Ishikawa (cell line): ENCODE measurements around the gene ZNF622.
A peak's percentile ranks its signal among the peaks of the same experiment; 100 is the strongest.

Experiments used
- CEBPB ChIP-seq: IDR thresholded peaks from 2 replicates; pipeline ENCODE4 v1.6.1; 2012
- CREB1 ChIP-seq: IDR thresholded peaks from 2 replicates; pipeline ENCODE4 v1.6.1; 2012; ENCODE audit warnings: low read depth
- EGR1 ChIP-seq: IDR thresholded peaks from 2 replicates; pipeline ENCODE4 v1.6.1; 2012
- EP300 ChIP-seq: IDR thresholded peaks from 2 replicates; pipeline ENCODE4 v1.6.1; 2012; ENCODE audit warnings: borderline replicate concordance
- FOXM1 ChIP-seq: IDR thresholded peaks from 2 replicates; pipeline ENCODE4 v1.6.1; 2012; ENCODE audit warnings: low read depth, borderline replicate concordance
- NFIC ChIP-seq: IDR thresholded peaks from 2 replicates; pipeline ENCODE4 v1.6.1; 2012
- RAD21 ChIP-seq: IDR thresholded peaks from 2 replicates; pipeline ENCODE4 v1.6.1; 2012; ENCODE audit warnings: low read depth
- TAF1 ChIP-seq: IDR thresholded peaks from 2 replicates; pipeline ENCODE4 v1.6.1; 2012; ENCODE audit warnings: low read depth, mild to moderate bottlenecking
- TCF12 ChIP-seq: IDR thresholded peaks from 2 replicates; pipeline ENCODE4 v1.6.1; 2012; ENCODE audit warnings: low read depth
- TEAD4 ChIP-seq: IDR thresholded peaks from 2 replicates; pipeline ENCODE4 v1.6.1; 2012
- YY1 ChIP-seq: IDR thresholded peaks from 2 replicates; pipeline ENCODE4 v1.6.1; 2012; ENCODE audit warnings: low read depth
- ZBTB7A ChIP-seq: IDR thresholded peaks from 2 replicates; pipeline ENCODE4 v1.6.1; 2012; ENCODE audit warnings: low read depth
- TF ChIP-seq, protein P1 (sequence below): IDR thresholded peaks from 2 replicates; pipeline ENCODE4 v1.6.1; 2012
- TF ChIP-seq, protein P2 (sequence below): IDR thresholded peaks from 2 replicates; pipeline ENCODE4 v1.6.1; 2012
- TF ChIP-seq, protein P3 (sequence below): IDR thresholded peaks from 2 replicates; pipeline ENCODE4 v1.6.1; 2012; ENCODE audit warnings: low read depth, mild to moderate bottlenecking

ZNF622 gene

DNA sequence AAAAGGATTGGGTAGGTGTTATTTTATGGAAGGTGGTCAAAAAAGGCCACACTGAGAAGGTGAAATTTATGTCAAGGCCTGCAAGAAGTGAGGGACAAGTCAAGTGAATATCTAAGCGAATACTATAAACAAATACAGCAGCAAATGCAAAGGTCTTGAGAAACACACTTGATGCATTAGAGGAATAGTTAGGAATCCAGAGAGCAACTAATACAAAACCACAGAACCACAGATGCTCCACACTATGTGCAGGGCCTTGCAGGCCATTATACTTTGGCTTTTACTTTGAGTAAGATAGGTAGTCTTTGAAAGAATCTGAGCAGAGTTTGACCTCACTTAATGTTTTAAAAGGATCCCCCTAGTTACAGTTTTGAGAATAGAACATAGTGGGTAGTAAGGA is 4.6 kb downstream of the ZNF622 start:
- no peak for TF ChIP-seq TCF12
- no peak for TF ChIP-seq TAF1
- no peak for TF ChIP-seq ZBTB7A
- no peak for TF ChIP-seq YY1
- TF ChIP-seq CREB1: no peak
- no peak for TF ChIP-seq EGR1

DNA sequence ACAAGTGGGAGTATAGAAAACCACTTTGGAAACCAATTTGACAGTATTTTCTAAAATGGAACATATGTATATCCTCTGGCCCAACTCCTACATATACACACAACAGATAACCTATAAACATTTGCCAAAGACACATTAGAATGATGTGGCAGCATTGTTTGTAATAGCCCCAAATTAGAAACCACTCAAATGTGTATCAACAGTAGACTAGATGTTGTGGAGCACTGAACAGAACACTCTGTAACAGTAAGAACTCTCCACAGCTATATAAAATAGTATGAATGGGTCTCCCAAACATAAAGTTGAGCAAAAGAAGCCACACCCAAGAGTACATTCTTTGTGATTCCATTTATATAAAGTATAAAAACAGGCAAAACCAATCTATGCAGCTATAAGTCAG is 6.1 kb downstream of the ZNF622 start:
- TF ChIP-seq YY1 (no peak), ZBTB7A (no peak), EGR1 (no peak), TEAD4 (no peak), FOXM1 (no peak), CREB1 (no peak), TAF1 (no peak), NFIC (no peak), CEBPB (no peak), TCF12 (no peak), RAD21 (no peak), EP300 (no peak)
- TF ChIP-seq, protein P1, sequence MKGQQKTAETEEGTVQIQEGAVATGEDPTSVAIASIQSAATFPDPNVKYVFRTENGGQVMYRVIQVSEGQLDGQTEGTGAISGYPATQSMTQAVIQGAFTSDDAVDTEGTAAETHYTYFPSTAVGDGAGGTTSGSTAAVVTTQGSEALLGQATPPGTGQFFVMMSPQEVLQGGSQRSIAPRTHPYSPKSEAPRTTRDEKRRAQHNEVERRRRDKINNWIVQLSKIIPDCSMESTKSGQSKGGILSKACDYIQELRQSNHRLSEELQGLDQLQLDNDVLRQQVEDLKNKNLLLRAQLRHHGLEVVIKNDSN: no peak
- TF ChIP-seq, protein P2, sequence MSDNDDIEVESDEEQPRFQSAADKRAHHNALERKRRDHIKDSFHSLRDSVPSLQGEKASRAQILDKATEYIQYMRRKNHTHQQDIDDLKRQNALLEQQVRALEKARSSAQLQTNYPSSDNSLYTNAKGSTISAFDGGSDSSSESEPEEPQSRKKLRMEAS: no peak
- TF ChIP-seq, protein P3, sequence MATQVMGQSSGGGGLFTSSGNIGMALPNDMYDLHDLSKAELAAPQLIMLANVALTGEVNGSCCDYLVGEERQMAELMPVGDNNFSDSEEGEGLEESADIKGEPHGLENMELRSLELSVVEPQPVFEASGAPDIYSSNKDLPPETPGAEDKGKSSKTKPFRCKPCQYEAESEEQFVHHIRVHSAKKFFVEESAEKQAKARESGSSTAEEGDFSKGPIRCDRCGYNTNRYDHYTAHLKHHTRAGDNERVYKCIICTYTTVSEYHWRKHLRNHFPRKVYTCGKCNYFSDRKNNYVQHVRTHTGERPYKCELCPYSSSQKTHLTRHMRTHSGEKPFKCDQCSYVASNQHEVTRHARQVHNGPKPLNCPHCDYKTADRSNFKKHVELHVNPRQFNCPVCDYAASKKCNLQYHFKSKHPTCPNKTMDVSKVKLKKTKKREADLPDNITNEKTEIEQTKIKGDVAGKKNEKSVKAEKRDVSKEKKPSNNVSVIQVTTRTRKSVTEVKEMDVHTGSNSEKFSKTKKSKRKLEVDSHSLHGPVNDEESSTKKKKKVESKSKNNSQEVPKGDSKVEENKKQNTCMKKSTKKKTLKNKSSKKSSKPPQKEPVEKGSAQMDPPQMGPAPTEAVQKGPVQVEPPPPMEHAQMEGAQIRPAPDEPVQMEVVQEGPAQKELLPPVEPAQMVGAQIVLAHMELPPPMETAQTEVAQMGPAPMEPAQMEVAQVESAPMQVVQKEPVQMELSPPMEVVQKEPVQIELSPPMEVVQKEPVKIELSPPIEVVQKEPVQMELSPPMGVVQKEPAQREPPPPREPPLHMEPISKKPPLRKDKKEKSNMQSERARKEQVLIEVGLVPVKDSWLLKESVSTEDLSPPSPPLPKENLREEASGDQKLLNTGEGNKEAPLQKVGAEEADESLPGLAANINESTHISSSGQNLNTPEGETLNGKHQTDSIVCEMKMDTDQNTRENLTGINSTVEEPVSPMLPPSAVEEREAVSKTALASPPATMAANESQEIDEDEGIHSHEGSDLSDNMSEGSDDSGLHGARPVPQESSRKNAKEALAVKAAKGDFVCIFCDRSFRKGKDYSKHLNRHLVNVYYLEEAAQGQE: no peak

DNA sequence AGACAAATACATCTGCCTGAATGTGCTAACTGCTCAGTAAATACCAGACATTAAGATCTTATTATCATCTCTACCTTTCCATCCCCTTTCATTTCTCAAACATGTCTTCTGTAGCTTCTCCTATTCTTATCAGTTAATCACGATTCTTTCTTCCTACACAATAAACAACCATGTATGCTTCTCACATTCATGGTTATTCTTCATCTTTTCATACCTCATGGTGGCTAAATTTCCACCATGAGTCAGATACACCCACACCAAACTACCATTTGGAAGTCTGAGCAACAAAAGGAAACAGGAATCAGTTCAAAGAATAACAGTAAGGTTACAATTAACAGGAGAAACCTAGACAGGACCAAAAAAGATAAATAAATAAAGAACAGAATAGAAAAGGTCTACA is 7.7 kb downstream of the ZNF622 start:
- TF ChIP-seq, protein P2: no peak
- TF ChIP-seq FOXM1: no peak

DNA sequence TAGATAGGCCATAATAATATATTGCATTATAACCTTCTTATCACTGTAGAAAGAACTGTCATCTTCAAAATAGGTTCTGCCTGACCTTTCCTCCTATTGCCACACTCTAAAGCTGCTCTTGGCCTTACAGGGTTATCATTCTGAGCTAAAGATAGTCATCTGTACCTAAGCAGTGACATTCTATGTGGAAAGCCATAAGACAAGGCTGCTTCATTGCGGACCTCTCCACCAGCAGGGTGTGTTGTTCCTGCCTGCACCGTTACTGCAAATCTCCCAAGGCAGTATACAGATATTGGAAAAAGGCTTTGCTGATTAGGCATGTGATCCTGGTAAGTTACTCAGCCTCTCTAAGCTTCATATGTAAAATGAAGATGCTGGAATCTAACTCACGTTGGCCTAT is 8.1 kb downstream of the ZNF622 start:
- TF ChIP-seq, protein P3: no peak
- TF ChIP-seq CEBPB (no peak), TAF1 (no peak), TCF12 (no peak)
- TF ChIP-seq, protein P2: no peak

DNA sequence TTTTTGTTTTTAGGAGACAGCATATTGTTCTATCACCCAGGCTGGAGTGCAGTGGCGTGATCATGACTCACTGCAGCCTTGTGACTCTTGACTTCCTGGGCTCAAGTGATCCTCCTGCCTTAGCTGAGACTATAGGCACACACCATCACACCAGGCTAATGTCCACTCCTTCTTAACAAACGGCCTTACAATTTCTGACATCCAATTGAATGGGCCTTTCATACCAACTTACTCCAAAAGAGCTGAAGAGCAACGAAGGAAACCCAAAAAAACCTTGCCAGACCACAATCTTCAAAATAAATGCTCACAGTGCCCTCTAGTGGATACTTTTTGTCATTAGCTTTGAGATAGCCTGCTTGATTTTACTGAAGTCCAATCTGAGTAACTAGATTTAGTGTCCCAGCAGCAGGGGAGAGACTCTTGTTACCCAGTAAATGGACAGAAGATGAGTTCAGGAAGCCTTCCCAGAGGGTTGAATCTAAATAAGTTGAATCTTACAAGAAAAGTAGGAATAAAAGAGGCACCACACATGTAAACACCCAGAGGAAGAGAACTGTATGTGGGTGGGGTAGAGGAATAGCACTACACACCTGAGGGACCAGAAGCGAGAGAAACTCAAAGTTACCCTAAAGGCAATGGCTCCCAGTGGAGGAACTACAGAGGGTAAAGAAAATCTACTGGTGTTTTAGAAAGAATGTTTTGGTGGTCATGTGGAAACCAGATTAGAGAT is 9.3 kb downstream of the ZNF622 start:
- TF ChIP-seq CEBPB (no peak), TCF12 (no peak), RAD21 (peak; percentile 55)

DNA sequence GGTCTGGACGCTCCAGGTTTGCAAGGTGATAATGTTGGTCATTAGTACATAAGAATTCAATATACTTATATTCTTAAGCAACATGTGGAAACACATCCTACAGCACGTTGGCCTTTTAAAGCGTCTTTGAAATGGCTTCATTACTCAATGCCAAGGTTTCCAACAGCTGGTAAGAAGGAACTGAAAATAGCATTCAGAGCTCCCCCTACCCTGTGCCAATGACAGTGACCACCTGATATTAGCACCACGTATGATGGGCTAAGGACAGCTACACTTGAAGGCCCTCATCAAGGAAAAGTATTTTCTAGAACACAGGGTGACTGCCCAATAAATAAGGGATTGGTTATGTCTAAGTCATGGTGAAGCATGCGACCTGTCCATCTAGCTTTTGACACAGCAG is 9.9 kb downstream of the ZNF622 start:
- TF ChIP-seq YY1: no peak
- no peak for TF ChIP-seq TAF1
- no peak for TF ChIP-seq EGR1
- no peak for TF ChIP-seq TEAD4

DNA sequence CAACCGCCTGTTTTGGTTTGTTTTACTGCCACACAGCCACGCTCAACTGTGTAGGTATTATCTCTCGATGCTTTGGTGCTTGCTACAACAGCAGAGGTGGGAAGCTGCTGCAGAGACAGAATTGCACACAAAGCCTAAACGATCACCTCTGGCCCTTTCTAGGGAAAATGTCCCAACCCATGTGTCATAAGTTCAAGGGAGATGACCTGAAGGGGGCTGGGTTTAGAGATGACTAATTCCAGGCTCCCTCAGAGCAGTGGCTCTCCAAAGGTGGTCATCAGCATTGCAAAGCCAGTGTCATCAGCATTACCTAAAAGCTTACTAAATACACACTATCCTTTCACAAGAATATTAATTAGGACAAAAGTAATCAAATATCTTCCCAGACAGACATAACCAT is 10.9 kb downstream of the ZNF622 start:
- TF ChIP-seq YY1: no peak
- no peak for TF ChIP-seq ZBTB7A
- TF ChIP-seq, protein P2: no peak
- TF ChIP-seq TAF1: no peak
- no peak for TF ChIP-seq CEBPB
- no peak for TF ChIP-seq TEAD4
- no peak for TF ChIP-seq EP300
- no peak for TF ChIP-seq NFIC
- TF ChIP-seq, protein P1: no peak
- no peak for TF ChIP-seq FOXM1
- TF ChIP-seq RAD21: no peak
- no peak for TF ChIP-seq EGR1
- TF ChIP-seq, protein P3: no peak
- no peak for TF ChIP-seq CREB1
- TF ChIP-seq TCF12: no peak
